Left hindlimb (tissue), 1 donor: ENCODE measurements around the gene SCN3B.
A peak's percentile ranks its signal among the peaks of the same experiment; 100 is the strongest.

Experiments
- DNase-seq: peaks from one replicate; pipeline ENCODE4 v3.0.0-alpha.2; 2018

SCN3B gene

GRCh38 chr11:123594188-123594901, 60.1 kb downstream of the SCN3B start:
- DNase-seq: no peak

DNA sequence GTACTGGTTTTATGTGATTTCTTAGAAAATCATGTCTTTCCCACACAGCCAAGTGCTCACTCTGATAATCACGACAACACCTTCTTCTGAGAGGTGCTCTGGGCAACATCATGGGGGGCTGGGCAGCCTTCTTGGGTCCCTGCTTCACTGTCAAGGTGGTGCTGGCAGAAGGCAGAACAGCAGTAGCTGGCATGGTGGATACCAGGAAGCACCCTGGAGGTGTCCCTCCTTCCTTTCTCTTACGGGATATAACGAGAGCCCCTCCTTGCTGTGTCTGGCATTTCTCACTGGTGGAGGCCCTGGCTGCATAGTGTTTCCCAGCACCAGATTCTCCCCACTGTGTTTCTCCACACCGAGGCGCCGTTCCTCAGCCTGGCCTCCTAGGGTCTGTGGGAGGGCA, 60.9 kb downstream of the SCN3B start:
- DNase-seq: no peak

GRCh38 chr11:123590296-123590912, 64.0 kb downstream of the SCN3B start:
- peak; percentile 69 for DNase-seq

DNA sequence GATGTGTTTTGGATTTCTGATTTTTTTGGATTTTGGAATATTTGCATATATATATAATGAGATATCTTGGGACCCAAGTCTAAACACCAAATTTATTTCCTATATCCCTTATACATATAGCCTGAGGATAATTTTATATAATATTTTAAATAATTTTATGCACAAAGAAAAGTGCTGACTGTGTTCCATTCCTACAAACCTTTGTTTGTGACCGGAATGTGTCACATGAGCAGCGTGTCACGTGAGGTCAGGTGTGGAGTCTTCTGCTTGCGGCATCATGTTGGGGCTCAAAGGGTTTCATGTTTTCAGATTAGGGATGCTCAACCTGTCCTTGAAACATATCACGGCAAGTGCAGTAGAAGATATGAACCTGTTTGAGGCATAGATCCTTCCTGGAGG, 65.6 kb downstream of the SCN3B start:
- DNase-seq: no peak

GRCh38 chr11:123588117-123588863, 66.1 kb downstream of the SCN3B start:
- no peak for DNase-seq

- no peak for DNase-seq
Measured at GRCh38 chr11:123587559-123587958, 66.9 kb downstream of the SCN3B start.

DNA sequence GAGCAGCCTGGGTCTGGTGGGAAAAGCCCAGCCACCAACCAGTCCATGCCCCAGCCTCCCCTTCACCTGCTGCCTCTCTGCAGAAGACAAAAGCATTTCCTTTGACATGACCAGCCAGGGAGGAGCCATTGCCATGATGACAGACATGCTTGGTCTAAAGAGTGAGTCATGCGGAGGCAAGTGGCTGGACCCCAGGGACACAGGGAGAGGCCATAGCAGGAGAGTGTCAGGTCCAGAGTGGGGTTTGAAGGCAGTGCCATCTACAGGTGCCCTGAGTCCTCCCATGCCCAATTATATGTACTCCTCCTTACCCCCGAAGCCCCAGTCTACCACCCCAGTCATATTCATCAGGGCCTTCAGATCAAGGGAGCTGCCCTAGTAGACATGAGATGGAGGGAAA, 67.4 kb downstream of the SCN3B start:
- no peak for DNase-seq

- no peak for DNase-seq
Measured at GRCh38 chr11:123586568-123586967, 67.9 kb downstream of the SCN3B start.

DNA sequence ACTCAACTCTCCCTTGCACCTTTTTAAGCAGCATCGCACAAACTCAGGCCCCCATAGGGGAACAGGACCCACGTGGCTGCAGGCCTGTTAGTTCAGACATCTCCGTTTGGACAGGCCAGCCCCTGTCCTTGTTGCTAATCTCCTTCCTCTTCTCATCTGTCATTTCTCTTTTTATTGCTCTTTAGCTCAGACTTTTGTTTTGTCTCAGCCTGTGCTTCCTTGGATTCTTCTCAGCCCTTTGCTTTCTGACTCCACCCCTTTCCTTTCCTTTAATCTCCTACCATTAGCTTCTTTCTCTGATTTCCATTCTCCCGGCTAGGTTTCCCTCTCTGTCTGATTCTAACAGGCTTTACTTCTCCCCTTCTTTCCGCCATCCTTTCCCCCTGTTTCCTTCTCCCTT, 68.7 kb downstream of the SCN3B start:
- no peak for DNase-seq

- no peak for DNase-seq
Measured at GRCh38 chr11:123585206-123585605, 69.2 kb downstream of the SCN3B start.

- no peak for DNase-seq
Measured at GRCh38 chr11:123584737-123585136, 69.7 kb downstream of the SCN3B start.

DNA sequence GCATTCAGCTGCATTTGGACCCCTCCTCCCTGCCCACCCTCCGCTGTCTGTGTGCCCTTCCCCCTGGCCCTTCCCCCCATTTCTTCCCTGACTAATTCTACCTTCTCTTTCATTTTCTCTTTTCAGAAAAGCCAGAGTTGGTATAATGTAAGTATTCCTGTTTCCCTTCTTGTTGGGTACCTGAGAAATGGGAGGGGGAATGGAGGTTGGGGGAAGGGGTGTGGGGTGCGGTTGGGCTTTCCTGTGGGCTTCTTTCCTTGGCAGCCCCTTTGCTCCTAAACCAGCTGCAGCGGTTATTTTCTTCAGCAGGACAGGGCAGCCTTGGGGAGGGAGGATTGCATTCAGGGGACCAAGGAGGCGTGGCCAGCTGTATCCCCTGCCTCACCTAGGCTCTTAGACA, 70.2 kb downstream of the SCN3B start:
- no peak for DNase-seq

- no peak for DNase-seq
Measured at GRCh38 chr11:123582992-123583504, 71.4 kb downstream of the SCN3B start.

GRCh38 chr11:123581651-123582399, 72.6 kb downstream of the SCN3B start:
- DNase-seq: no peak

DNA sequence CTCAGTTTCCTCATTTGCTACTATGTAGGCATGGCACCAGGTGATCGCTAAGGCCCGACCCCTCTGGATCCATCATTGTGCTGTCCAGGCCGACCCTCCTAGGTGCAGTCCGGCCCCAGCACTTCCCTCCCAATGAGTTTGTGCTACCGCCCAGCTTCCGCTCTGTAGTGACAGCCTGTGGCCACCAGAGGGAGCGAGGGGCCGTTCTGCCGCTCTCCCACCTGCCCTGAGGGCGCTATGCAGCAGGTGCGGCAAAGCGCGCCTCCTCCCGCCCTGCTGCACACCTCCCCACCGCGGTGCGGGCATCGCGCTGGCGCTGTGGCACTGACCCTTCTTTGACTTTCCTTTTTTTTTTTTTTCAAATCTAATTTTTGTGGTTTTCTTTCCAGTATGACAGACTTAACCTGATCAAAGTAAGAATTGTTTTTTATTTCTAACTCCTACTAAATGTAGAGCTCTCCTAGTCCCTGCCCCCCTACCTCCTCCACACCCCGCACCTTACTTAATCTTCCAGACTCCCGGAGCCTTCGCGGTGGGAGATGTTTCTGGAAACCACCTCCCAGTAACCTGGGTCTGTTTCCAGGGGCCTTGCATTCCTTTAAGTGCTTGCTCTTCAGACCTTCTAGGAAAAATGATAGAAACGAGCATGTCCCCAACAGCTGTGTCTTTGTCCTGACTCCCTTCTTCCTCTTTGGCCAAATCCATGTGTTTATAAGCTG, 73.7 kb downstream of the SCN3B start:
- DNase-seq: no peak

- no peak for DNase-seq
Measured at GRCh38 chr11:123580137-123580536, 74.3 kb downstream of the SCN3B start.

- no peak for DNase-seq
Measured at GRCh38 chr11:123579482-123579812, 75.0 kb downstream of the SCN3B start.
